ENCODE measurements around the gene DCLRE1B. TPM values are rescaled to one million over a fixed set of nuclear protein-coding genes. Genes with fewer than 3 reads are reported as not detected.

The DCLRE1B gene
- total RNA-seq, 1 donor from 2014 or later, result 11.8 TPM

GRCh38 chr1:113935176-113935575 is 30.1 kb downstream of the DCLRE1B start:
- H3K4me1 Mint-ChIP-seq (ENCODE audit: unreplicated experiment), result peaks cover 40% of the 10 kb centered on the region

DNA sequence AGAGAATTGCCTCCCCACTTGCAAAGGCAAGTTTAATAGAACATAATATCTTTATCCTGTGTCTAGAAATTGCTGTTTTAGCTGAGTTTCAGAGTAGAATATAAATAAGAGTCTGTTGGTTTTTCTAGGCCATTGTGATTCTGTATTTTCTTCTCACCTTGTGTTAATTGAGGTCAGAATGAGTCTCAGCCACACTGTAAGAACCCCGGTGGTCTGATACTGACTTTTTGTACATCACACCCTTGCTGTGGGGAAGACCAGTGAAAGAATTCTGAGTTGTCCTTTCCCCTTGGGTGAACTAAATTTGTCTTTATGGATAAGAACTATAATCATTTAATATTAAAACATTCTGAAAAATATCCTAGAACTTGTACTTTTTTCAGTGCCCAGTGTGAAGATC is 30.8 kb downstream of the DCLRE1B start:
- no peak overlapping the region for H3K27ac Mint-ChIP-seq (ENCODE audit: unreplicated experiment)
- peaks cover 32% of the 10 kb centered on the region for H3K4me1 Mint-ChIP-seq (ENCODE audit: unreplicated experiment)
- no peak for TF ChIP-seq CTCF (IDR thresholded peaks at IDR 0.05; ENCODE audit: unreplicated experiment)
- H3K4me3 Mint-ChIP-seq (ENCODE audit: unreplicated experiment), result no peak overlapping the region
- H3K36me3 Mint-ChIP-seq (ENCODE audit: low read depth, unreplicated experiment), result peaks cover 4% of the 10 kb centered on the region
- no peaks in the 10 kb centered on the region for H3K9me3 Mint-ChIP-seq (ENCODE audit: unreplicated experiment)
- no peak for DNase-seq (ENCODE audit: low spot score)
- peaks cover under 1% of the 10 kb centered on the region for H3K27me3 Mint-ChIP-seq (ENCODE audit: unreplicated experiment)

More at GRCh38 chr1:113935176-113935575, 30.1 kb downstream of the DCLRE1B start:
- Mint-ChIP-seq H3K4me3 (ENCODE audit: unreplicated experiment) (no peak overlapping the region), H3K27me3 (ENCODE audit: unreplicated experiment) (peaks cover 8% of the 10 kb centered on the region), H3K36me3 (ENCODE audit: low read depth, unreplicated experiment) (no peaks in the 10 kb centered on the region), H3K9me3 (ENCODE audit: unreplicated experiment) (no peaks in the 10 kb centered on the region), H3K27ac (ENCODE audit: unreplicated experiment) (no peak overlapping the region)
- TF ChIP-seq CTCF (IDR thresholded peaks at IDR 0.05; ENCODE audit: unreplicated experiment), result no peak
- no peak for DNase-seq (ENCODE audit: low spot score)

DNA sequence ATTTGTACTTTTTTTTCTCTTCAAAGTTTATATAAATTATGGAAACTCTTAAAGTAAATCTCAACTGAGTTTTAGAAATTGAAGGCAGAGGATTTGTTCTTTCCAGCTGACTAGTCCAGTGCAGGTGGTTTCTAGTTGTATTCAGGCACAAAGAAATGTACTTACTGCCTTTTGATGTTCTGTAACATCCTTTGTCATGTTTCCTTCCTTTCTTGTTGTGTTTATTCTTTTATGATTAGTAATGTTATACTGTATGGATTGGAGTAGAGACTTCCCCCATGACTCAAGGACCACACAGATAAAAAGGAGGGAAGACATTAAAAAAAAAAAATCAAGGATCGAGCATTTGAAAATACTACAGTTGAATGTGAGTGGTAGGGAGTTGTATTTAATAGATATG is 32.0 kb downstream of the DCLRE1B start:
- no peak overlapping the region for H3K4me3 Mint-ChIP-seq (ENCODE audit: unreplicated experiment)
- no peak for TF ChIP-seq CTCF (IDR thresholded peaks at IDR 0.05; ENCODE audit: unreplicated experiment)
- DNase-seq (ENCODE audit: low spot score), result no peak
- no peak overlapping the region for H3K27ac Mint-ChIP-seq (ENCODE audit: unreplicated experiment)
- no peaks in the 10 kb centered on the region for H3K27me3 Mint-ChIP-seq (ENCODE audit: unreplicated experiment)
- no peaks in the 10 kb centered on the region for H3K9me3 Mint-ChIP-seq (ENCODE audit: unreplicated experiment)
- H3K36me3 Mint-ChIP-seq (ENCODE audit: low read depth, unreplicated experiment), result peaks cover 7% of the 10 kb centered on the region
- peaks cover 23% of the 10 kb centered on the region for H3K4me1 Mint-ChIP-seq (ENCODE audit: unreplicated experiment)

DNA sequence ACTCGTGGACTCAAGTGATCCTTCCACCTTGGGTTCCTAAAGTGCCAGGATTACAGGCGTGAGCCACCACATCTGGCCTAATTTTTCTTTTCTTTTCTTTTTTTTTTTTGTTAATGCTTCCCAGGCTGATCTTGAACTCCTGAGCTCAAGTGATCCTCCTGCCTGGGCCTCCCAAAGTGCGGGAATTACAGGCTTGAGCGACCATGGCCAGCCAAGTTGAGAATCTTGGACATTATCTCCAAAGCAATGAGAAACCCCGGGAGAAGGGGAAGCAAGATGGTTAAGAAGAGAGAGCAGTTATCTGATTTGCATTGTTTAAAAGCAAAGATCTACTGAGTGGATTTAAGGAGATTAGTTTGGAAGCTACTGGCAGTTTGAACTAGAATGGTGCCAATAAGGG is 33.1 kb downstream of the DCLRE1B start:
- Mint-ChIP-seq H3K9me3 (ENCODE audit: unreplicated experiment) (no peaks in the 10 kb centered on the region), H3K27ac (ENCODE audit: unreplicated experiment) (no peak overlapping the region)

More for the DNA sequence above, 33.1 kb downstream of the DCLRE1B start:
- Mint-ChIP-seq H3K4me3 (ENCODE audit: unreplicated experiment) (no peak overlapping the region), H3K27me3 (ENCODE audit: unreplicated experiment) (no peaks in the 10 kb centered on the region), H3K4me1 (ENCODE audit: unreplicated experiment) (peaks cover 18% of the 10 kb centered on the region), H3K36me3 (ENCODE audit: low read depth, unreplicated experiment) (peaks cover 10% of the 10 kb centered on the region)
- DNase-seq (ENCODE audit: low spot score), result no peak
- no peak for TF ChIP-seq CTCF (IDR thresholded peaks at IDR 0.05; ENCODE audit: unreplicated experiment)
